EL (cell line): ENCODE data around the gene MICAL2.

Experiments
- DNase-seq: peaks from one replicate; pipeline ENCODE4 v3.0.0-alpha.2; 2016

The MICAL2 gene

GRCh38 chr11:12235947-12236743, 125.8 kb downstream of the MICAL2 start:
- DNase-seq = peak; percentile 73

GRCh38 chr11:12236744-12237101, 126.3 kb downstream of the MICAL2 start:
- no peak for DNase-seq

GRCh38 chr11:12237381-12237784, 127.0 kb downstream of the MICAL2 start:
- DNase-seq = no peak

GRCh38 chr11:12238420-12238819, 128.0 kb downstream of the MICAL2 start:
- DNase-seq = no peak

- peak; percentile 21 for DNase-seq
Measured at GRCh38 chr11:12239396-12239795, 129.0 kb downstream of the MICAL2 start.

GRCh38 chr11:12239804-12240371, 129.5 kb downstream of the MICAL2 start:
- no peak for DNase-seq

GRCh38 chr11:12240677-12241076, 130.3 kb downstream of the MICAL2 start:
- DNase-seq = no peak

- DNase-seq = no peak
Measured at GRCh38 chr11:12241401-12241800, 131.0 kb downstream of the MICAL2 start.

- DNase-seq = no peak
Measured at GRCh38 chr11:12241971-12242672, 131.7 kb downstream of the MICAL2 start.

GRCh38 chr11:12242966-12243365, 132.6 kb downstream of the MICAL2 start:
- DNase-seq = no peak

- no peak for DNase-seq
Measured at GRCh38 chr11:12243486-12243885, 133.1 kb downstream of the MICAL2 start.

GRCh38 chr11:12243911-12244550, 133.6 kb downstream of the MICAL2 start:
- DNase-seq = no peak

- DNase-seq = no peak
Measured at GRCh38 chr11:12245091-12245490, 134.7 kb downstream of the MICAL2 start.

- DNase-seq = no peak
Measured at GRCh38 chr11:12245549-12246016, 135.2 kb downstream of the MICAL2 start.

- no peak for DNase-seq
Measured at GRCh38 chr11:12246147-12246546, 135.8 kb downstream of the MICAL2 start.

- DNase-seq = no peak
Measured at GRCh38 chr11:12246989-12247388, 136.6 kb downstream of the MICAL2 start.

GRCh38 chr11:12247543-12248254, 137.3 kb downstream of the MICAL2 start:
- no peak for DNase-seq

- DNase-seq = peak; percentile 15
Measured at GRCh38 chr11:12248330-12248729, 137.9 kb downstream of the MICAL2 start.

GRCh38 chr11:12249590-12250260, 139.3 kb downstream of the MICAL2 start:
- DNase-seq = no peak

GRCh38 chr11:12251666-12252560, 141.5 kb downstream of the MICAL2 start:
- no peak for DNase-seq

- DNase-seq = no peak
Measured at GRCh38 chr11:12253843-12254281, 143.5 kb downstream of the MICAL2 start.
